Measurements from ENCODE around the gene KRTAP3-1.
"Not testable (repeated sequence)": the region's sequence is repeated elsewhere in the genome, so short reads cannot be mapped to it uniquely, and the experiment has no call there.

KRTAP3-1 gene

GRCh38 chr17:41008811-41009210 is at the start of gene KRTAP3-1:
TSS of gene KRTAP3-1 (minus strand) at chr17:41009128. CDS start at chr17:41009074, 54 bp downstream.
- Histone ChIP-seq H3K9ac (ENCODE audit: low read depth, low read length) (no peak within 1 kb of the TSS), H3K4me1 (ENCODE audit: insufficient read depth, low read length) (peaks cover 8% of the 10 kb centered on the region; the same call in 1 of the 2 replicates), H3K27me3 (ENCODE audit: insufficient read depth, low read length) (no peaks in the 10 kb centered on the region), H3K9me3 (ENCODE audit: insufficient read depth, low read depth, low read length) (no peaks in the 10 kb centered on the region; the same call in 1 of the 2 replicates), H3K36me3 (ENCODE audit: insufficient read depth, low read depth, low read length) (no peaks in the 10 kb centered on the region), H3K4me3 (ENCODE audit: low read length) (no peak within 1 kb of the TSS), H3K27ac (ENCODE audit: low read length) (no peak within 1 kb of the TSS)

- H3K9ac ChIP-seq (ENCODE audit: low read depth, low read length), result no peak overlapping the region
- no peaks in the 10 kb centered on the region for H3K9me3 ChIP-seq (ENCODE audit: insufficient read depth, low read depth, low read length)
- H3K4me1 ChIP-seq (ENCODE audit: insufficient read depth, low read length), result no peaks in the 10 kb centered on the region
- no peak overlapping the region for H3K27ac ChIP-seq (ENCODE audit: low read length)
- H3K4me3 ChIP-seq (ENCODE audit: low read length), result no peak overlapping the region
- H3K27me3 ChIP-seq (ENCODE audit: insufficient read depth, low read length), result no peaks in the 10 kb centered on the region
- H3K36me3 ChIP-seq (ENCODE audit: insufficient read depth, low read depth, low read length), result no peaks in the 10 kb centered on the region
These were observed 48.6 kb upstream of the KRTAP3-1 start for GRCh38 chr17:41057547-41057946.

DNA sequence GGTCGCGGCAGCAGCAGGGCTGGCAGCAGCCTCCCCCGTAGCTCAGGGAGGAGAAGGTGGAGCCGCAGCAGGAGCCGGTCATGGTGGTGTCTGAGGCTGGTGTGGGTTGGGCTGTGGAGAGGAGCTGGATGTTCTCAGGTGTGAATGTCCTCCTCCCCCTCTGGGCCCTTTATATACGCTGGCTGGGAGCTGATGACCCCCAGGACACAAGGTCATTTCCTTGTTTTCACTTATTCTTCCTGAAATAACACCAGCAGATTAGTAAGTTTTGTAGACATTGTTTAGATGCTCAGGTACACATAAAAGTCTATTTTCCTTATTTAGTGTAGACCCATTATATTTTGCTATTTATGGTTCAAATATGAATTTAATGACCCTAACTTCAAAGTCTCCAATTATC is 46.2 kb upstream of the KRTAP3-1 start, which contains the start of gene KRTAP2-2:
Gene KRTAP2-2, minus strand, starts transcription at position 101 of the 400 bp plus-strand sequence. Its CDS starts 19 bp downstream, at position 82.
- not testable (repeated sequence) for H3K9ac ChIP-seq (ENCODE audit: low read depth, low read length); H3K4me3 ChIP-seq (ENCODE audit: low read length); H3K36me3 ChIP-seq (ENCODE audit: insufficient read depth, low read depth, low read length); H3K4me1 ChIP-seq (ENCODE audit: insufficient read depth, low read length); H3K9me3 ChIP-seq (ENCODE audit: insufficient read depth, low read depth, low read length); H3K27me3 ChIP-seq (ENCODE audit: insufficient read depth, low read length); H3K27ac ChIP-seq (ENCODE audit: low read length)

DNA sequence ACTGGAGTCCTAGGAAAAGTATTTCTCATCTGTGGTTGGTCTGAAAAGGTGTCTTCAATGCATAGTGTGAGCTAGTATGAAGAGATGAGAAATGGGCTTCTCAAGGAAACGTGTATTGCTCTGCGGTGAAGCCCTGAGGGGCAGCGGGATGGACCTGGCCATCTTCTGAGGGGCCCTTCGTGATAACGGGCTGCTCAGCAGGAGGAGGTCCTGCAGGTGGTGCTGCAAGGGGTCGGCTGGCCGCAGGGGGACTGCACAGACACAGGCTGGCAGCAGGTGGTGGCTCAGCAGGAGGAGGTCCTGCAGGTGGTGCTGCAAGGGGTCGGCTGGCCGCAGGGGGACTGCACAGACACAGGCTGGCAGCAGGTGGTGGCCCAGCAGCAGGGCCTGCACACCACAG is 45.6 kb upstream of the KRTAP3-1 start:
- H3K36me3 ChIP-seq (ENCODE audit: insufficient read depth, low read depth, low read length); H3K4me3 ChIP-seq (ENCODE audit: low read length); H3K27ac ChIP-seq (ENCODE audit: low read length); H3K9ac ChIP-seq (ENCODE audit: low read depth, low read length); H3K9me3 ChIP-seq (ENCODE audit: insufficient read depth, low read depth, low read length); H3K27me3 ChIP-seq (ENCODE audit: insufficient read depth, low read length); H3K4me1 ChIP-seq (ENCODE audit: insufficient read depth, low read length): not testable (repeated sequence)

DNA sequence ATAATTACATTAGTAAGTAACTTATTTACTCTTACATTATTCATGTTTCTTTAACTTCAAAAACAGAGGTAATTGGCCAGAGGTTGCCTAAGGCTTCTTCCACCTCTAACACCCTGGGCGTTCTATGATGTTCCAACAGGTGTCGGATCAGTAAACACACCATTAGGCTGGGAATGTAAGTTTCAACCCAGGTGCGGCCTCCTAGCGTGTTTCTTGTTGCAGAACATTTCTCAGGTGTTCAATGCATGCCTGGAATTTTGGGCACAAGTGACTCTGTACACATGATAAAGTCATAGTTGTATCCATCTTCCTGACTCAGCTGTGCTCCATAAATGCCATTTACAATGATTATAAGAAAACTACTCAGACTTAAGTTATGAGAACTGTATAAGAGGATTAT is 45.1 kb upstream of the KRTAP3-1 start:
- H3K9me3 ChIP-seq (ENCODE audit: insufficient read depth, low read depth, low read length), result no peaks in the 10 kb centered on the region
- no peaks in the 10 kb centered on the region for H3K27me3 ChIP-seq (ENCODE audit: insufficient read depth, low read length)
- H3K9ac ChIP-seq (ENCODE audit: low read depth, low read length), result no peak overlapping the region
- H3K27ac ChIP-seq (ENCODE audit: low read length), result no peak overlapping the region
- no peaks in the 10 kb centered on the region for H3K4me1 ChIP-seq (ENCODE audit: insufficient read depth, low read length)
- no peaks in the 10 kb centered on the region for H3K36me3 ChIP-seq (ENCODE audit: insufficient read depth, low read depth, low read length)
- no peak overlapping the region for H3K4me3 ChIP-seq (ENCODE audit: low read length)

GRCh38 chr17:41052566-41052965 is 43.6 kb upstream of the KRTAP3-1 start:
- H3K36me3 ChIP-seq (ENCODE audit: insufficient read depth, low read depth, low read length), result no peaks in the 10 kb centered on the region
- no peaks in the 10 kb centered on the region; the same call in 1 of the 2 replicates for H3K4me1 ChIP-seq (ENCODE audit: insufficient read depth, low read length)
- H3K27ac ChIP-seq (ENCODE audit: low read length), result no peak overlapping the region
- H3K9me3 ChIP-seq (ENCODE audit: insufficient read depth, low read depth, low read length), result no peaks in the 10 kb centered on the region
- no peak overlapping the region for H3K9ac ChIP-seq (ENCODE audit: low read depth, low read length)
- no peaks in the 10 kb centered on the region for H3K27me3 ChIP-seq (ENCODE audit: insufficient read depth, low read length)
- no peak overlapping the region for H3K4me3 ChIP-seq (ENCODE audit: low read length)

DNA sequence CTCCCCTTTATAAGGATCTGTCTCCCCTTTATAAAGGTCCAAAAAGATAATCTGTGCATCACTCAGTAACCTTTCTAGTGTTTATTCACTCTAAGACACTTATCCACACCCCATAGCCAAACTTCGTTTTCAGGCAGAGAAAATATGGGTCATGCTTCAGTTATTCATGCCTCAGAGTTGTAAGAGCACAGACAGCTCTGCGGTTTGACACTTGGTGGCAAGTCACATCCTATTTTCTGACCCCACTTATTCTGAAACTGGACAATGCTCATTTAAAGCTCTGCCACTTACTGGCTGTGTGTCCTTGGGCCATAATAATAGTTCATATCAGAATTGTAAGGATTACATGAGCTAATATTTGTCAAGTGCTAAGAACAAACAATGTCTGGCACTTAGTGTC is 40.2 kb upstream of the KRTAP3-1 start:
- Histone ChIP-seq H3K9me3 (ENCODE audit: insufficient read depth, low read depth, low read length) (no peaks in the 10 kb centered on the region), H3K27me3 (ENCODE audit: insufficient read depth, low read length) (no peaks in the 10 kb centered on the region), H3K36me3 (ENCODE audit: insufficient read depth, low read depth, low read length) (no peaks in the 10 kb centered on the region), H3K4me1 (ENCODE audit: insufficient read depth, low read length) (no peaks in the 10 kb centered on the region; the same call in 1 of the 2 replicates), H3K9ac (ENCODE audit: low read depth, low read length) (no peak overlapping the region), H3K4me3 (ENCODE audit: low read length) (no peak overlapping the region), H3K27ac (ENCODE audit: low read length) (no peak overlapping the region)

GRCh38 chr17:41048441-41048840 is 39.5 kb upstream of the KRTAP3-1 start:
- Histone ChIP-seq H3K9me3 (ENCODE audit: insufficient read depth, low read depth, low read length) (no peaks in the 10 kb centered on the region), H3K36me3 (ENCODE audit: insufficient read depth, low read depth, low read length) (no peaks in the 10 kb centered on the region), H3K4me3 (ENCODE audit: low read length) (no peak overlapping the region), H3K4me1 (ENCODE audit: insufficient read depth, low read length) (no peaks in the 10 kb centered on the region; the same call in 1 of the 2 replicates), H3K27me3 (ENCODE audit: insufficient read depth, low read length) (no peaks in the 10 kb centered on the region), H3K9ac (ENCODE audit: low read depth, low read length) (no peak overlapping the region), H3K27ac (ENCODE audit: low read length) (no peak overlapping the region)

DNA sequence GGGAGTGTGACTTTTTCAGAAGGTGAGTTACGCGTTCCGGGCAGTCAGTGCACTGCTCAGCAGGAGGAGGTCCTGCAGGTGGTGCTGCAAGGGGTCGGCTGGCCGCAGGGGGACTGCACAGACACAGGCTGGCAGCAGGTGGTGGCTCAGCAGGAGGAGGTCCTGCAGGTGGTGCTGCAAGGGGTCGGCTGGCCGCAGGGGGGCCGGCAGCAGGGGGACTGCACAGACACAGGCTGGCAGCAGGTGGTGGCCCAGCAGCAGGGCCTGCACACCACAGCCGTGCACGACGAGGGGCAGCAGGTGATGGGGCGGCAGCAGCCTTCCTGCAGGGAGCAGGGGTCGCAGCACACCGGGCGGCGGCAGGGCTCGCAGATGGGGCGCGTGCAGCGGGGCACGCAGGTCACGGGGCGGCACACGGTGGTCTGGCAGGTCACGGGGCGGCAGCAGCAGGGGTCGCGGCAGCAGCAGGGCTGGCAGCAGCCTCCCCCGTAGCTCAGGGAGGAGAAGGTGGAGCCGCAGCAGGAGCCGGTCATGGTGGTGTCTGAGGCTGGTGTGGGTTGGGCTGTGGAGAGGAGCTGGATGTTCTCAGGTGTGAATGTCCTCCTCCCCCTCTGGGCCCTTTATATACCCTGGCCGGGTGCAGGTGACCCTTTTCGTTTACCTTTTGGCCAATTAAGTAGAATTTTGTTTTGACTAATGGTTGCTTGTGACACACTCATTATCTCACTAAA is 38.0 kb upstream of the KRTAP3-1 start, which contains the start of gene KRTAP2-1:
Gene KRTAP2-1, minus strand, starts transcription at position 582 of the 731 bp plus-strand sequence. Its CDS starts 49 bp downstream, at position 533.
- H3K9ac ChIP-seq (ENCODE audit: low read depth, low read length); H3K4me1 ChIP-seq (ENCODE audit: insufficient read depth, low read length); H3K27ac ChIP-seq (ENCODE audit: low read length): not testable (repeated sequence)

GRCh38 chr17:41042953-41043352 is 34.0 kb upstream of the KRTAP3-1 start:
- no peaks in the 10 kb centered on the region for H3K36me3 ChIP-seq (ENCODE audit: insufficient read depth, low read depth, low read length)
- peaks cover 7% of the 10 kb centered on the region; the same call in 1 of the 2 replicates for H3K4me1 ChIP-seq (ENCODE audit: insufficient read depth, low read length)
- H3K27me3 ChIP-seq (ENCODE audit: insufficient read depth, low read length), result no peaks in the 10 kb centered on the region
- H3K27ac ChIP-seq (ENCODE audit: low read length), result no peak overlapping the region
- no peak overlapping the region for H3K4me3 ChIP-seq (ENCODE audit: low read length)
- no peaks in the 10 kb centered on the region for H3K9me3 ChIP-seq (ENCODE audit: insufficient read depth, low read depth, low read length)
- H3K9ac ChIP-seq (ENCODE audit: low read depth, low read length), result no peak overlapping the region

More for the DNA sequence above, 38.0 kb upstream of the KRTAP3-1 start, which contains the start of gene KRTAP2-1:
- not testable (repeated sequence) for H3K9me3 ChIP-seq (ENCODE audit: insufficient read depth, low read depth, low read length); H3K27me3 ChIP-seq (ENCODE audit: insufficient read depth, low read length); H3K36me3 ChIP-seq (ENCODE audit: insufficient read depth, low read depth, low read length); H3K4me3 ChIP-seq (ENCODE audit: low read length)

GRCh38 chr17:41040783-41041571 is 32.0 kb upstream of the KRTAP3-1 start, which contains the start of gene KRTAP1-1:
TSS of gene KRTAP1-1 (minus strand) at chr17:41041450. CDS start at chr17:41041397, 53 bp downstream.
- not testable (repeated sequence) for H3K36me3 ChIP-seq (ENCODE audit: insufficient read depth, low read depth, low read length); H3K27ac ChIP-seq (ENCODE audit: low read length); H3K4me3 ChIP-seq (ENCODE audit: low read length); H3K9me3 ChIP-seq (ENCODE audit: insufficient read depth, low read depth, low read length); H3K9ac ChIP-seq (ENCODE audit: low read depth, low read length); H3K27me3 ChIP-seq (ENCODE audit: insufficient read depth, low read length)
- H3K4me1 ChIP-seq (ENCODE audit: insufficient read depth, low read length), result peaks cover 13% of the 10 kb centered on the region; the same call in 1 of the 2 replicates

All from iPS-20b (cell line).